Endothelial cell of umbilical vein (primary cell): Measurements from ENCODE around the gene MICALL2. TPM values are rescaled to one million over a fixed set of nuclear protein-coding genes. Genes with fewer than 3 reads are reported as not detected.

ENCODE experiments used
- BruUV-seq: library from RNA; stranded (reverse); fragments of 400-500 nt; replicated peaks from 2 replicates; lab custom pipeline; 2021; lab: Mats Ljungman, UMichigan
- CTCF ChIA-PET: fragments of 300-600, 350-600 bp; sonication (Branson Sonifier 250); formaldehyde crosslinking; loops from one replicate; lab custom pipeline; 2021; ENCODE audit warnings: antibody characterized with exemption, inconsistent platforms; lab: Charles Lee
- POLR2A ChIA-PET: fragments of 300-600, 350-600 bp; sonication (Branson Sonifier 250); formaldehyde crosslinking; loops from one replicate; lab custom pipeline; 2021; ENCODE audit warnings: antibody characterized with exemption, inconsistent platforms; lab: Charles Lee
- DNase-seq: peaks from one replicate; pipeline ENCODE4 v3.0.0-alpha.2; 2011; ENCODE audit warnings: low read depth, low spot score
- FAIRE-seq: peaks from 2 replicates; lab custom pipeline; 2011; peaks lifted over from hg19 to GRCh38; lab: Jason Lieb, UNC
- H2AFZ ChIP-seq: 2 replicates; pipeline ENCODE4 v1.6.0; 2012; ENCODE audit warnings: low read depth, low read length, control low read depth, inconsistent platforms
- H3K27ac ChIP-seq: 2 replicates; pipeline ENCODE4 v1.5.1; 2011; ENCODE audit warnings: low read depth, mild to moderate bottlenecking, control low read depth, low read length, moderate library complexity; ENCODE audit not compliant: insufficient read depth
- H3K27me3 ChIP-seq, 2 experiments: 2 replicates each; pipeline versions ENCODE4 v1.6.0 to v1.6.1; 2011; ENCODE audit warnings: low read length in 2 of 2, mixed read lengths in 1 of 2; ENCODE audit not compliant: control insufficient read depth in 2 of 2, insufficient read depth in 2 of 2
- H3K36me3 ChIP-seq, 2 experiments: 2 replicates in 1 of 2; 3 replicates in 1 of 2; pipeline ENCODE4 v1.5.1; 2011; ENCODE audit warnings: low read length in 2 of 2, mild to moderate bottlenecking in 1 of 2, moderate library complexity in 1 of 2; ENCODE audit not compliant: control insufficient read depth in 2 of 2, insufficient read depth in 2 of 2; ENCODE audit errors: extremely low read depth in 1 of 2
- H3K4me1 ChIP-seq: 3 replicates; pipeline ENCODE4 v1.5.1; 2011; ENCODE audit warnings: mild to moderate bottlenecking, low read length; ENCODE audit not compliant: control insufficient read depth, insufficient read depth; ENCODE audit errors: extremely low read depth
- H3K4me2 ChIP-seq: 2 replicates; pipeline ENCODE4 v1.6.1; 2011; ENCODE audit warnings: low read length, control low read depth, mixed read lengths; ENCODE audit not compliant: insufficient read depth
- H3K4me3 ChIP-seq, 3 experiments: fragments of 200-600 bp in 1 of 3; sonication (generic), shearing (Covaris generic) in 1 of 3; replicated peaks in 1 of 3; 2 replicates each; pipeline ENCODE4 v1.5.1; 2011 to 2016; ENCODE audit warnings: control low read depth in 3 of 3, low read length in 3 of 3, mild to moderate bottlenecking in 2 of 3, inconsistent platforms in 1 of 3, low read depth in 1 of 3, moderate library complexity in 1 of 3; ENCODE audit not compliant: insufficient read depth in 1 of 3
- H3K79me2 ChIP-seq: 2 replicates; pipeline ENCODE4 v1.6.0; 2012; ENCODE audit warnings: low read length, inconsistent platforms; ENCODE audit not compliant: control insufficient read depth, insufficient read depth
- H3K9ac ChIP-seq: replicated peaks from 2 replicates; pipeline ENCODE3; 2011; ENCODE audit warnings: low read length, control low read depth; ENCODE audit not compliant: insufficient read depth; ENCODE audit errors: extremely low read depth
- H3K9me1 ChIP-seq: replicated peaks from 3 replicates; pipeline ENCODE4 v1.6.0; 2011; ENCODE audit warnings: mild to moderate bottlenecking, low read length; ENCODE audit not compliant: control insufficient read depth, insufficient read depth; ENCODE audit errors: extremely low read depth
- H3K9me3 ChIP-seq: replicated peaks from 2 replicates; pipeline ENCODE4 v1.5.1; 2012; ENCODE audit warnings: low read length, inconsistent platforms; ENCODE audit not compliant: control insufficient read depth, insufficient read depth
- H4K20me1 ChIP-seq: replicated peaks from 2 replicates; pipeline ENCODE3; 2011; ENCODE audit warnings: mild to moderate bottlenecking, low read length; ENCODE audit not compliant: control insufficient read depth, insufficient read depth; ENCODE audit errors: extremely low read depth
- EZH2 ChIP-seq: IDR thresholded peaks from 2 replicates; pipeline ENCODE4 v1.6.1; 2012; ENCODE audit warnings: borderline replicate concordance, low read depth, mild to moderate bottlenecking, moderate library complexity, low read length, inconsistent platforms; ENCODE audit not compliant: severe bottlenecking
- FOS ChIP-seq: IDR thresholded peaks from 2 replicates; pipeline ENCODE4 v1.6.1; 2011; ENCODE audit warnings: mild to moderate bottlenecking, low read length, moderate library complexity, borderline replicate concordance; ENCODE audit not compliant: insufficient read depth
- GATA2 ChIP-seq: IDR thresholded peaks from 2 replicates; pipeline ENCODE4 v1.7.0; 2011; ENCODE audit warnings: low read depth, mild to moderate bottlenecking, moderate library complexity, mixed read lengths, low read length; ENCODE audit not compliant: insufficient read length, insufficient read depth
- JUN ChIP-seq: IDR thresholded peaks from 2 replicates; pipeline ENCODE4 v1.6.1; 2011; ENCODE audit warnings: borderline replicate concordance, low read depth; ENCODE audit not compliant: insufficient read length, insufficient read depth
- MYC ChIP-seq: IDR thresholded peaks from one replicate; pipeline ENCODE4 v1.6.1; 2011; ENCODE audit warnings: mild to moderate bottlenecking, low read depth, low read length
- POLR2A ChIP-seq: IDR thresholded peaks from 2 replicates; pipeline ENCODE4 v1.6.1; 2012; ENCODE audit warnings: low read depth, mild to moderate bottlenecking, control low read depth, low read length
- POLR2AphosphoS5 ChIP-seq: IDR thresholded peaks from 2 replicates; pipeline ENCODE4 v1.6.1; 2012; ENCODE audit warnings: low read depth, mild to moderate bottlenecking, control low read depth, low read length, moderate library complexity; ENCODE audit not compliant: insufficient read depth
- dilution Hi-C: fragments of 300-500 bp; cut with MboI; formaldehyde crosslinking; loops from one replicate; pipeline ENCODE4 v1.15.0; 2019; ENCODE audit warnings: low sequenced_read_pairs; ENCODE audit not compliant: extremely low pct_ligation_motif_present
- intact Hi-C: fragments of 100-400 bp; cut with micrococcal nuclease; formaldehyde crosslinking; loops from one replicate; pipeline ENCODE4 v1.10.0; 2022
- polyA plus RNA-seq, 4 experiments: library from polyadenylated mRNA; depleted of rRNA in 3 of 4; stranded (reverse) in 3 of 4; unstranded in 1 of 4; fragments of >200 nt; gene quantifications; 2 replicates each; pipeline versions ENCODE4 v1.2.1 to v1.2.3, GENCODE V29; 2011 to 2012; ENCODE audit warnings: missing spikeins in 1 of 4
- total RNA-seq: library from RNA; stranded (reverse); gene quantifications from 2 replicates; pipeline ENCODE4 v1.2.3, GENCODE V29; 2021
- TF ChIP-seq, protein P1 (sequence below), 2 donors: IDR thresholded peaks; 1 replicate in 1 of 2; 2 replicates in 1 of 2; pipeline ENCODE4 v1.5.1; 2011; ENCODE audit warnings: low read length in 2 of 2, mild to moderate bottlenecking in 2 of 2, moderate library complexity in 2 of 2, control low read depth in 1 of 2, inconsistent platforms in 1 of 2, low read depth in 1 of 2; ENCODE audit not compliant: insufficient read depth in 1 of 2; ENCODE audit errors: extremely low read depth in 1 of 2
- TF ChIP-seq, protein P2 (sequence below): IDR thresholded peaks from 2 replicates; pipeline ENCODE4 v1.6.1; 2011; ENCODE audit not compliant: insufficient read depth, insufficient read length

Gene MICALL2
- total and polyA plus RNA-seq, 2 donors (not counting 3 experiments of a cell fraction or from before 2014, with no cell fraction given): 29.8 to 46.3 TPM

DNA sequence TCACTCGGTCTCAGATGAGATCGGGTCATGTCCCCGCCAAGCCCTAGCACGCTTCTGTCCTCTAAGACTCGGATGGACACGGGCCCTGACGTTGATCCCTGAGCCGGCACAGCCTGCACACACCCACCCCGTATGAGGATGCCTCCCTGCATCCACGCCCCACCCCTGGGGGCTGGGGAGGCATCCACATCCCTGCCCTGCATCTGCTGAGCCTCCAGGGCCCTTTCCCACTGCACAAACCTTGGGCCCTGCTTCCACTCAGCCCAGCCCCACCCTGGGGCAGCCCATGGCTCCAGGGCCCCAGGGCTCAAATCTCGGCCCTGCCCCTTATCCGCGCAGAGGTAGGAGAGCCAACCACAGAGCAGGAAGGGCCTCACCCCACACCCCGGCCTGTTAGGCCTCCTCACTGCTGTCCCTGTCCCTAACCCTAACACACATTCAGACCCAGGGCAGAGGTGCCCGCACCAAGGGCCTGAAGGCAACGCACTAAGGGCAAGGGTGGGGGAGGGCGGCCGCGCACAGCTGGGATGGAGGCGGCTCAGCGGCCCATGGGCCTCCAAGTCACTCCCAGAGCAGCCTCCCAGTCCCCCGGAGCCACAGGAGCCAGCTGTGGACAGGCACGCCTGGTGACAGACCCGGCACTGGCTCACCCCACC, 9.5 kb upstream of the MICALL2 start:
- Histone ChIP-seq H2AFZ (no peak overlapping the region), H3K27me3 (no peaks in the 10 kb centered on the region), H3K9me3 (no peaks in the 10 kb centered on the region), H3K9me1 (no peaks in the 10 kb centered on the region), H3K4me3 (no peak overlapping the region), H3K36me3 (peaks cover 6 to 31% of the 10 kb centered on the region in 2 experiments), H4K20me1 (no peaks in the 10 kb centered on the region), H3K4me1 (no peaks in the 10 kb centered on the region), H3K4me2 (no peak overlapping the region), H3K79me2 (no peaks in the 10 kb centered on the region), H3K27ac (no peak overlapping the region), H3K9ac (no peak overlapping the region)
- intact Hi-C loops: no loop called here
- FAIRE-seq (no peak), DNase-seq (no peak)
- CTCF ChIA-PET: no interaction called here
- POLR2A ChIA-PET: no interaction called here
- BruUV-seq: no TSS peak
- TF ChIP-seq MYC: no peak
- no peak for TF ChIP-seq FOS
- TF ChIP-seq, protein P1, sequence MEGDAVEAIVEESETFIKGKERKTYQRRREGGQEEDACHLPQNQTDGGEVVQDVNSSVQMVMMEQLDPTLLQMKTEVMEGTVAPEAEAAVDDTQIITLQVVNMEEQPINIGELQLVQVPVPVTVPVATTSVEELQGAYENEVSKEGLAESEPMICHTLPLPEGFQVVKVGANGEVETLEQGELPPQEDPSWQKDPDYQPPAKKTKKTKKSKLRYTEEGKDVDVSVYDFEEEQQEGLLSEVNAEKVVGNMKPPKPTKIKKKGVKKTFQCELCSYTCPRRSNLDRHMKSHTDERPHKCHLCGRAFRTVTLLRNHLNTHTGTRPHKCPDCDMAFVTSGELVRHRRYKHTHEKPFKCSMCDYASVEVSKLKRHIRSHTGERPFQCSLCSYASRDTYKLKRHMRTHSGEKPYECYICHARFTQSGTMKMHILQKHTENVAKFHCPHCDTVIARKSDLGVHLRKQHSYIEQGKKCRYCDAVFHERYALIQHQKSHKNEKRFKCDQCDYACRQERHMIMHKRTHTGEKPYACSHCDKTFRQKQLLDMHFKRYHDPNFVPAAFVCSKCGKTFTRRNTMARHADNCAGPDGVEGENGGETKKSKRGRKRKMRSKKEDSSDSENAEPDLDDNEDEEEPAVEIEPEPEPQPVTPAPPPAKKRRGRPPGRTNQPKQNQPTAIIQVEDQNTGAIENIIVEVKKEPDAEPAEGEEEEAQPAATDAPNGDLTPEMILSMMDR (IDR thresholded peaks at IDR 0.05; ENCODE audit: extremely low read depth in 1 of 2, insufficient read depth in 1 of 2, low read depth in 1 of 2, low read length in 2 of 2): no peak
- TF ChIP-seq, protein P2, sequence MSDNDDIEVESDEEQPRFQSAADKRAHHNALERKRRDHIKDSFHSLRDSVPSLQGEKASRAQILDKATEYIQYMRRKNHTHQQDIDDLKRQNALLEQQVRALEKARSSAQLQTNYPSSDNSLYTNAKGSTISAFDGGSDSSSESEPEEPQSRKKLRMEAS: no peak
- TF ChIP-seq EZH2: no peak
- no peak for TF ChIP-seq JUN
- no peak for TF ChIP-seq POLR2A
- no peak for TF ChIP-seq GATA2
- no peak for TF ChIP-seq POLR2AphosphoS5
- dilution Hi-C loops: no loop called here
